Chondrocyte (in vitro differentiated cells): ENCODE data around the gene QRICH2. TPM values are rescaled to one million over a fixed set of nuclear protein-coding genes. Genes with fewer than 3 reads are reported as not detected.
"Not testable (repeated sequence)": the region's sequence is repeated elsewhere in the genome, so short reads cannot be mapped to it uniquely, and the experiment has no call there.

Experiments
- DNase-seq: peaks from one replicate; pipeline ENCODE4 v3.0.0; 2021; ENCODE audit warnings: mixed read lengths, low spot score
- H3K27ac Mint-ChIP-seq: one replicate; pipeline ENCODE4 v1.8.0; 2021; ENCODE audit warnings: mild to moderate bottlenecking, moderate library complexity, mixed read lengths; ENCODE audit not compliant: unreplicated experiment
- H3K27me3 Mint-ChIP-seq: 2 replicates; pipeline ENCODE4 v1.8.0; 2021; ENCODE audit warnings: low read depth, mixed read lengths
- H3K36me3 Mint-ChIP-seq: 2 replicates; pipeline ENCODE4 v1.8.0; 2021; ENCODE audit warnings: low read depth, mixed read lengths
- H3K4me1 Mint-ChIP-seq: 2 replicates; pipeline ENCODE4 v1.8.0; 2021; ENCODE audit warnings: low read depth, mild to moderate bottlenecking, mixed read lengths
- H3K4me3 Mint-ChIP-seq: one replicate; pipeline ENCODE4 v1.8.0; 2021; ENCODE audit warnings: mild to moderate bottlenecking, moderate library complexity, mixed read lengths; ENCODE audit not compliant: unreplicated experiment
- H3K9me3 Mint-ChIP-seq: 2 replicates; pipeline ENCODE4 v1.8.0; 2021; ENCODE audit warnings: low read depth, mixed read lengths
- total RNA-seq: library from RNA; stranded (reverse); gene quantifications from 3 replicates; pipeline ENCODE4 v1.2.1, GENCODE V29; 2021
- TF ChIP-seq, protein P1 (sequence below): fragments of 200-600 bp; sonication (generic); IDR thresholded peaks from 2 replicates; pipeline ENCODE4 v1.5.0; 2021; ENCODE audit warnings: antibody characterized with exemption, mild to moderate bottlenecking, moderate library complexity

The QRICH2 gene
- total RNA-seq, 1 donor from 2014 or later = 5.2 TPM

- Mint-ChIP-seq H3K4me3 (no peak overlapping the region), H3K36me3 (no peaks in the 10 kb centered on the region), H3K27me3 (no peaks in the 10 kb centered on the region), H3K4me1 (peaks cover 18% of the 10 kb centered on the region), H3K27ac (no peak overlapping the region), H3K9me3 (no peaks in the 10 kb centered on the region)
- no peak for DNase-seq
- TF ChIP-seq, protein P1, sequence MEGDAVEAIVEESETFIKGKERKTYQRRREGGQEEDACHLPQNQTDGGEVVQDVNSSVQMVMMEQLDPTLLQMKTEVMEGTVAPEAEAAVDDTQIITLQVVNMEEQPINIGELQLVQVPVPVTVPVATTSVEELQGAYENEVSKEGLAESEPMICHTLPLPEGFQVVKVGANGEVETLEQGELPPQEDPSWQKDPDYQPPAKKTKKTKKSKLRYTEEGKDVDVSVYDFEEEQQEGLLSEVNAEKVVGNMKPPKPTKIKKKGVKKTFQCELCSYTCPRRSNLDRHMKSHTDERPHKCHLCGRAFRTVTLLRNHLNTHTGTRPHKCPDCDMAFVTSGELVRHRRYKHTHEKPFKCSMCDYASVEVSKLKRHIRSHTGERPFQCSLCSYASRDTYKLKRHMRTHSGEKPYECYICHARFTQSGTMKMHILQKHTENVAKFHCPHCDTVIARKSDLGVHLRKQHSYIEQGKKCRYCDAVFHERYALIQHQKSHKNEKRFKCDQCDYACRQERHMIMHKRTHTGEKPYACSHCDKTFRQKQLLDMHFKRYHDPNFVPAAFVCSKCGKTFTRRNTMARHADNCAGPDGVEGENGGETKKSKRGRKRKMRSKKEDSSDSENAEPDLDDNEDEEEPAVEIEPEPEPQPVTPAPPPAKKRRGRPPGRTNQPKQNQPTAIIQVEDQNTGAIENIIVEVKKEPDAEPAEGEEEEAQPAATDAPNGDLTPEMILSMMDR = no peak
Observed at GRCh38 chr17:76270770-76271668, 37.1 kb downstream of the QRICH2 start.

GRCh38 chr17:76270127-76270592 lies 37.9 kb downstream of the QRICH2 start:
- Mint-ChIP-seq H3K36me3 (no peaks in the 10 kb centered on the region), H3K27me3 (no peaks in the 10 kb centered on the region), H3K4me3 (no peak overlapping the region), H3K4me1 (peaks cover 18% of the 10 kb centered on the region), H3K9me3 (no peaks in the 10 kb centered on the region), H3K27ac (no peak overlapping the region)
- DNase-seq = no peak
- TF ChIP-seq, protein P1 = no peak

DNA sequence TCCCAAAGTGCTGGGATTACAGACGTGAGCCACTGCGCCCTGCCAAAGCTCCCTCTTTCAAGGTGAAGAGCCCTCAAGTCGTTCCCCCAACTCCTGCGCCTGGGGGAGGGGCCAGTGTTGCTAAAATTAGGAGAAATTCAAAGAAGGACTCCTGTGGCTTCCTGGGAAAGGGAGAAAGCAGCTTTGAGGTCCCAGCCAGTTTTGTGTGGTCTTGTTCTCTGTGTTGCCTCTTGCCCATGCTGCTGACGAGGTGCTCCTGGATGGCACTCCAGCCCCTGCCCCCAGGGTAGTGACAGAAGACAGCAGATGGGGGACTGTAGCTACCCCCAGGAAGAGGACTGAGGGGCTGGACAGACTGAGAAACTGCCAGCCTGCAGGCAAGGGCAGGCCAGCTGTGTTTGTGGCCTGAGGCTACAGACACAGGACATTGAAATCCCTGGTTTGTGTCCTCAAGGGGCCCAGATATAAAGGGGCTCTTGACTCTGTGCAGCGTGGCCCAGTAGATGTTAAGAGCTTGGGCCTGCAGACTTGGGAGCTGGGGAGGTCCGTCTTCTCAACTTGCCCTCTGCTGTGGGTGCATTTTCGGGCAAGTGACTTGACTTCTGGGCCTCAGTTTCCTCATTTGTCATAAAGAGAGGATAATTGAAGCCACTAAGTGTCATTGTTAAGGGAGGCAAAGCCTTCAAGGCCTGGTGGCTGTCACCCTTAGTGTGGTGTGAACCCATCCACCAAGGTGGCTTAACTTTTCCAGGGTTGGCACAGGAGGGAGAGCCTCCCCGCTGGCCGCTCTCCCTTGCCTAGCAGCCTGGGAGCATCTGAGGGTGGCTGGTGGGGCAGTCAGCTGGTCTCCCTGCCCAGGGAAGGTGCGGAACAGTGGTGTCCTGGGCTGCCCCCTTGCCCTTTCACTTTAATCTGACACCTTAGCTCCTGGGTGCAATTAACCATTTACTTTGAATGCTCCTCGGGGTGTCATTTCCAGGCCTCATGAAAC lies 38.8 kb downstream of the QRICH2 start:
- H3K4me3 Mint-ChIP-seq = no peak overlapping the region
- TF ChIP-seq, protein P1 = no peak

DNA sequence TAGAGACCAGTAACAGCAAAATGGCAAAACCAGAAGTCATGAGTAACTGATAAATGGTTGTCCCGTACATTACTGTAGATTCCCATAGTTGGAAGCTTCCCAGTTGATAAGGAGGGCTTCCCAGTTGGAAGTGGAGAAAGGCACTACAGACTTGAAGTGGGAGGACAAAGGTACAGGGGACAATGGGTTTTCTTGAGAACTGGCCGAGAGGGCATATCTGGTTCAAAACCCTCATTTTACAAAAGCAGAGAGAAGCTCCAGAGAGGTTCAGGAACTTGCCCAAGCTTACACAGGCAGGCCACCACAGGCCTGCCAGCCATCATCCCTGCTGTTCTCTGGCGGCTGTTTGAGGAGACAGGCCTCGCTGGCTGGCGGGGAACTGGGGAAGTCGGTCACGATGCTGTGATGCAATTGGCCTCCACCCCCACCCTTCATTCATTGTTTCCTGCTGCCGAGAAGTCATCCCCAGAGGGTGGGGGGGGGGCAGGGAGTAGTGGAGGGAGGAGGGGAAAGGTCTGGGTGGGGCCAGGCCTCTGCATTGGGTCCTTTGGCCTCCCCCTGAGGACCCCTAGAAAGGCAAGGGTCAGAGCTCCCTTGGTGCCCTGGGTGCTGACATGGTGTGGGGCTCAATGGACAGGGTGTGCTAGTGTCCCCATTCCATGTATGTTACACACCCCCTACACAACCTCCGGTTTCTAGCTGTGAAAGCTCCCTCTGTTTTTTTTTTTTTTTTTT lies 39.9 kb downstream of the QRICH2 start:
- DNase-seq = no peak
- no peaks in the 10 kb centered on the region for H3K36me3 Mint-ChIP-seq
- no peaks in the 10 kb centered on the region for H3K9me3 Mint-ChIP-seq
- H3K27me3 Mint-ChIP-seq = no peaks in the 10 kb centered on the region
- TF ChIP-seq, protein P1 = no peak
- H3K4me3 Mint-ChIP-seq = no peak overlapping the region
- H3K4me1 Mint-ChIP-seq = peaks cover 29% of the 10 kb centered on the region
- H3K27ac Mint-ChIP-seq = peak overlapping the region; percentile 65

More for the DNA sequence above, 38.8 kb downstream of the QRICH2 start:
- Mint-ChIP-seq H3K27ac (no peak overlapping the region), H3K9me3 (no peaks in the 10 kb centered on the region), H3K27me3 (no peaks in the 10 kb centered on the region), H3K4me1 (peaks cover 22% of the 10 kb centered on the region), H3K36me3 (no peaks in the 10 kb centered on the region)
- DNase-seq = no peak

DNA sequence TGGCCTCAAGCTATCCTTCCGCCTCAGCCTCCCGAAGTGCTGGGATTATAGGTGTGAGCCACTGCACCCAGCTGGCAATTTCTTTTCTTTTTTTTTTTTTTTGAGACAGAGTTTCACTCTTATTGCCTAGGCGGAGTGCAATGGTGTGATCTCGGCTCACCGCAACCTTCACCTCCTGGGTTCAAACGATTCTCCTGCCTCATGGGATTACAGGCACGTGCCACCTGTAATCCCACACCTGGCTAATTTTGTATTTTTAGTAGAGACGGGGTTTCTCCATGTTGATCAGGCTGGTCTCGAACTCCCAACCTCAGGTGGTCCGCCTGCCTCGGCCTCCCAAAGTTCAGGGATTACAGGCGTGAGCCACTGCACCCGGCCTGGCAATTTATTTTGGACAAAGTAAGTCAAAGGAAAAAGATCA lies 40.5 kb downstream of the QRICH2 start:
- not testable (repeated sequence) for DNase-seq, H3K36me3 Mint-ChIP-seq, H3K9me3 Mint-ChIP-seq, H3K4me3 Mint-ChIP-seq, H3K27me3 Mint-ChIP-seq
- Mint-ChIP-seq H3K27ac (peak overlapping the region; percentile 41), H3K4me1 (peaks cover 29% of the 10 kb centered on the region)
